Peyer's patch (tissue), 4 donors: ENCODE data around the gene MC5R. TPM values are rescaled to one million over a fixed set of nuclear protein-coding genes. Genes with fewer than 3 reads are reported as not detected.

ENCODE experiments used
- DNase-seq, 3 donors: peaks; one replicate each; pipeline ENCODE4 v3.0.0-alpha.2; 2017 to 2019
- H3K27ac ChIP-seq, 4 donors: fragments of 200-600 bp; sonication (generic); one replicate each; pipeline ENCODE4 v1.5.1; 2016 to 2019
- H3K27me3 ChIP-seq, 2 donors: fragments of 200-600 bp; sonication (generic); one replicate each; pipeline ENCODE4 v1.5.1; 2019
- H3K36me3 ChIP-seq, 3 donors: fragments of 200-600 bp; sonication (generic); one replicate each; pipeline ENCODE4 v1.5.1; 2016 to 2019
- H3K4me1 ChIP-seq, 4 donors: fragments of 200-600 bp; sonication (generic); one replicate each; pipeline ENCODE4 v1.5.1; 2016 to 2019
- H3K4me3 ChIP-seq, 4 donors: fragments of 200-600 bp; sonication (generic); 1 replicate in 3 of 4; 2 replicates in 1 of 4; pipeline ENCODE4 v1.5.1; 2016 to 2019; ENCODE audit warnings: mild to moderate bottlenecking in 1 of 4
- H3K9me3 ChIP-seq, 4 donors: fragments of 200-600 bp; sonication (generic); one replicate each; pipeline ENCODE4 v1.5.1; 2016 to 2019; ENCODE audit warnings: mild to moderate bottlenecking in 1 of 4
- CTCF ChIP-seq, 6 experiments: fragments of 450-650 bp in 4 of 6; fragments of 200-600 bp in 2 of 6; sonication (generic) in 1 of 6; IDR thresholded peaks; one replicate each; pipeline ENCODE4 v1.5.1; 2017 to 2019; ENCODE audit warnings: antibody characterized with exemption in 6 of 6, mild to moderate bottlenecking in 3 of 6, moderate library complexity in 1 of 6
- POLR2A ChIP-seq, 2 donors: fragments of 450-650 bp; IDR thresholded peaks; one replicate each; pipeline ENCODE4 v1.5.1; 2017; ENCODE audit warnings: antibody characterized with exemption in 2 of 2, mild to moderate bottlenecking in 2 of 2, moderate library complexity in 2 of 2
- total RNA-seq, 4 donors: library from RNA; depleted of rRNA; stranded (reverse); fragments of >200 nt; gene quantifications; one replicate each; pipeline ENCODE4 v1.1.0, GENCODE V29; 2016

The MC5R gene
- total RNA-seq, 4 donors from 2014 or later: not detected

DNA sequence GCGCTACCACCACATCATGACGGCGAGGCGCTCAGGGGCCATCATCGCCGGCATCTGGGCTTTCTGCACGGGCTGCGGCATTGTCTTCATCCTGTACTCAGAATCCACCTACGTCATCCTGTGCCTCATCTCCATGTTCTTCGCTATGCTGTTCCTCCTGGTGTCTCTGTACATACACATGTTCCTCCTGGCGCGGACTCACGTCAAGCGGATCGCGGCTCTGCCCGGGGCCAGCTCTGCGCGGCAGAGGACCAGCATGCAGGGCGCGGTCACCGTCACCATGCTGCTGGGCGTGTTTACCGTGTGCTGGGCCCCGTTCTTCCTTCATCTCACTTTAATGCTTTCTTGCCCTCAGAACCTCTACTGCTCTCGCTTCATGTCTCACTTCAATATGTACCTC lies 2.3 kb downstream of the MC5R start:
- DNase-seq: no peak
- H3K27me3 ChIP-seq: no peaks in the 10 kb centered on the region
- no peaks in the 10 kb centered on the region for H3K9me3 ChIP-seq
- H3K4me3 ChIP-seq: no peak overlapping the region
- H3K36me3 ChIP-seq: no peaks in the 10 kb centered on the region
- no peak for TF ChIP-seq CTCF (IDR thresholded peaks at IDR 0.05)
- no peak for TF ChIP-seq POLR2A (IDR thresholded peaks at IDR 0.05)
- H3K4me1 ChIP-seq: peaks cover 0 to 3% (median 0%) of the 10 kb centered on the region in 4 donors
- H3K27ac ChIP-seq: no peak overlapping the region

GRCh38 chr18:13831864-13832508 lies 8.0 kb downstream of the MC5R start:
- Histone ChIP-seq H3K4me3 (no peak overlapping the region), H3K27me3 (no peaks in the 10 kb centered on the region)
- no peak for DNase-seq

GRCh38 chr18:13834496-13835015 lies 10.6 kb downstream of the MC5R start:
- no peaks in the 10 kb centered on the region for H3K9me3 ChIP-seq
- TF ChIP-seq POLR2A (IDR thresholded peaks at IDR 0.05): no peak
- TF ChIP-seq CTCF (IDR thresholded peaks at IDR 0.05): no peak
- H3K27me3 ChIP-seq: no peaks in the 10 kb centered on the region
- no peak overlapping the region for H3K4me3 ChIP-seq
- no peak overlapping the region for H3K27ac ChIP-seq
- H3K36me3 ChIP-seq: no peaks in the 10 kb centered on the region
- DNase-seq: no peak
- no peaks in the 10 kb centered on the region for H3K4me1 ChIP-seq

More at GRCh38 chr18:13831864-13832508, 8.0 kb downstream of the MC5R start:
- Histone ChIP-seq H3K4me1 (no peaks in the 10 kb centered on the region), H3K9me3 (no peaks in the 10 kb centered on the region), H3K36me3 (no peaks in the 10 kb centered on the region), H3K27ac (no peak overlapping the region)
- TF ChIP-seq CTCF (IDR thresholded peaks at IDR 0.05) (peak in 1 of 6 experiments; percentile 12), POLR2A (IDR thresholded peaks at IDR 0.05) (no peak)

- H3K9me3 ChIP-seq: no peaks in the 10 kb centered on the region
- H3K27ac ChIP-seq: no peak overlapping the region
- TF ChIP-seq POLR2A (IDR thresholded peaks at IDR 0.05): no peak
- TF ChIP-seq CTCF (IDR thresholded peaks at IDR 0.05): no peak
- DNase-seq: no peak
- no peaks in the 10 kb centered on the region for H3K4me1 ChIP-seq
- H3K4me3 ChIP-seq: no peak overlapping the region
- H3K36me3 ChIP-seq: no peaks in the 10 kb centered on the region
- H3K27me3 ChIP-seq: no peaks in the 10 kb centered on the region
Measured at GRCh38 chr18:13835202-13835601, 11.3 kb downstream of the MC5R start.

- TF ChIP-seq POLR2A (IDR thresholded peaks at IDR 0.05) (no peak), CTCF (IDR thresholded peaks at IDR 0.05) (no peak)
- Histone ChIP-seq H3K9me3 (no peaks in the 10 kb centered on the region), H3K36me3 (no peaks in the 10 kb centered on the region), H3K4me3 (no peak overlapping the region), H3K27me3 (no peaks in the 10 kb centered on the region), H3K27ac (no peak overlapping the region), H3K4me1 (no peaks in the 10 kb centered on the region)
- DNase-seq: no peak
Measured at GRCh38 chr18:13836559-13836958, 12.6 kb downstream of the MC5R start.
